Astrocyte (in vitro differentiated cells and primary cell): ENCODE data around the gene IPO4.

Experiments
- CTCF ChIP-seq: IDR thresholded peaks from 2 replicates; pipeline ENCODE4 v1.5.1; 2011; ENCODE audit warnings: low read depth, mild to moderate bottlenecking, inconsistent platforms, low read length, moderate library complexity; ENCODE audit not compliant: insufficient read depth
- EZH2 ChIP-seq: IDR thresholded peaks from 2 replicates; pipeline ENCODE4 v1.6.1; 2012; ENCODE audit warnings: mild to moderate bottlenecking, low read length, inconsistent platforms; ENCODE audit not compliant: insufficient read depth

GRCh38 chr14:24178399-24179178 lies 10.0 kb downstream of the IPO4 start:
- no peak for TF ChIP-seq CTCF
- TF ChIP-seq EZH2, result no peak
